Measurements from ENCODE around the gene IQCH.
"Not testable (repeated sequence)": the region's sequence is repeated elsewhere in the genome, so short reads cannot be mapped to it uniquely, and the experiment has no call there.

The IQCH gene

DNA sequence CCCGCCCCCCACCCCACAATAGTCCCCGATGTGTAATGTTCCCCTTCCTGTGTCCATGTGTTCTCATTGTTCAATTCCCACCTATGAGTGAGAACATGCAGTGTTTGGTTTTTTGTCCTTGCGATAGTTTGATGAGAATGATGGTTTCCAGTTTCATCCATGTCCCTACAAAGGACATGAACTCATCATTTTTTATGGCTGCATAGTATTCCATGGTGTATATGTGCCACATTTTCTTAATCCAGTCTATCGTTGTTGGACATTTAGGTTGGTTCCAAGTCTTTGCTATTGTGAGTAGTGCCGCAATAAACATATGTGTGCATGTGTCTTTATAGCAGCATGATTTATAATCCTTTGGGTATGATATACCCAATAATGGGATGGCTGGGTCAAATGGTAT is 193.8 kb downstream of the IQCH start:
- DNase-seq (ENCODE audit: low spot score), result not testable (repeated sequence)

DNA sequence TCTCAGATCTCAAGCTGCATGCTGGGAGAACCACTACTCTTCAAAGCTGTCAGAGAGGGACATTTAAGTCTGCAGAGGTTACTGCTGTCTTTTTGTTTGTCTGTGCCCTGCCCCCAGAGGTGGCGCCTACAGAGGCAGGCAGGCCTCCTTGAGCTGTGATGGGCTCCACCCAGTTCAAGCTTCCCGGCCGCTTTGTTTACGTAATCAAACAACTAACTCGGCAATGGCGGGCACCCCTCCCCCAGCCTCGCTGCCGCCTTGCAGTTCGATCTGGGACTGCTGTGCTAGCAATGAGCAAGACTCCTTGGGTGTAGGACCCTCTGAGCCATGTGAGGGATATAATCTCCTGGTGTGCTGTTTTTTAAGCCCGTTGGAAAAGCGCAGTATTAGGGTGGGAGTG is 199.1 kb downstream of the IQCH start:
- not testable (repeated sequence) for DNase-seq (ENCODE audit: low spot score)

DNA sequence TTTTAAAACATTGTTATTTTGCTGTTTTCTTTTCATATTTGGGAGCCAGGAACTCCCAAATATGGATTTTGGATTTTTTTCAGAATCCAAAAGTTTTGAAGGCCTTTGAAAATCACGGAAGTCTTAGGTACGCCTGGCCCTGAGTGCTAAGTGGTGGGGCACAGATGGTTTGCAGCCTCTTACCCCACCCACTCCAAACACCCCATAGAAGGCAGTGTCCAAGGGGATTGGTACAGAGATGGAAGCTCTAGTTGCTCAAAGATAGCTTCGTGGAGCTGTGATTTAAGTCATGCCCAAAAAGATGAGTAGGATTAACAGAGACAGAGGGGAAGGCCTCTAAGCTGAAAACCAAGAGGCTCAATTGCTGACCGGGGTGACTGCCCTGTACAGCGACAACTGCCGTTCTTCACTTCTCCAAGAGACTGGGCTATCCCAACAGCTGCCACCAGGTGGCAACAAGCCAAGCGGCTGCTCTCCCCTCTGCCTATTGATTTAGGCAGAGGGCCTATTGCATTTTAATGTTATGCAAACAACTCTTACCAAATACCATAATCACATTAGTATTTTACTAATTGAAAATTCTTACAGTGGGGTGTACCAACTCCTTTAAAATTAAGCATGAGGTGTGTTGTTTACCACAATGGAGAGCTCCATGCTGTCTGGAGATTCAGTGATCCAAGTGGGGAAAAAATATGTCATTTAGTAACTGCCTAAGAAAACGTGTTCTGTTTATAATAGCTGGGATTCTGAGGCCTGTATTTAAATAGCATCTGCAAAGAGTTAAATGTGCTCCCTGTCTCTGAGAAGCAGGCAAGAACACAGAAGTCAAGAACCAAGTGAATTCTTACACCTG is 202.3 kb downstream of the IQCH start:
- peak; percentile 77 for DNase-seq (ENCODE audit: low spot score)

DNA sequence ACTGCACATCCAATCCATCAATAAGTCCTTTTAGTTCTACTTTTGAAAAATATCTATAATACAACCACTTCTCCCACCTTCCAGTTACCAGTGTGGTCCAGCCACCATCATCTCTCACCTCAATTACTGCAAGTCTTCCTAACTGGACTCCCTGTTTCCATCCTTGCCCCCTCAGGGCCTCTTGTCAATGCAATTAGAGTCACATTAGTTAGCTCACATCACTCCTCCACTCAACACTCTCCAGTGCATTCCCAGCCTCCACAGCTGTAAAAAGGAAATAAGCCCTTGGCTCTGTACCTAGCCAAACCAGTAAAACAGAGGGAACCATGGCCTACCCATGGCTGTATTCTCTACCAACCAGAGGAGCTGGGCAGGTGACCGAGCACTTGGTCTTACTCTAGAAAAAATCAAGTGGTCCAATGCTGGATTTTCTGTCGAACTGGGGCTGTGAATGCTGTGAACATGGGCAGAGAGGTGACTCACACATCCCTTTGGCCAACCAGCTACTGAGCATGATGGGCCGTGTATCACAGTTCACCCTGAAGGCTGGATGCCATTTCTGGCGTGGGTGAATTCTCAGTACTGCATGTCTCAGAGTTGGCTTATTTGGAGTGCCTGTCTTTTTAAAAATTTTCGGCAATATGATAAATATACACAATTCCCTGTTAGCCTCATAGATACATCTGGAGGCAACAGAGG is 203.9 kb downstream of the IQCH start:
- DNase-seq (ENCODE audit: low spot score), result no peak

DNA sequence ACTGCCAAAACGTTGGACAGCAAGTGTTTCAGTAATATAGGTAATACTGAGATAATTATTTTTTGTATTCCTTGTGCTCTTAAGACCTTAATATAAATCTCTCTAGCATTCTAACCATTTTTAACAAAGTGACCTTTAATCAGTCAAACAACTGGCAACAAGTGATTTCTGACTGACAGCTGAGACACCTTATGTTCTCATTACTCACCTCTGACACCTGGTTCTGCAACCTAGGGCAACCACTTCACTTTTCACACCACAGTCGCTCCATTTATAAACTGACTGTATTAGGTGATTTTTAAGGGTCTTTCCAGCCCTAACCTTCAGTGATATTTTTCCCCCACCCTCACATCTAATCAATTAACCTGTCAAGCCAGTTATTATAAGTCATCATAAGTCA is 205.9 kb downstream of the IQCH start:
- no peak for DNase-seq (ENCODE audit: low spot score)

DNA sequence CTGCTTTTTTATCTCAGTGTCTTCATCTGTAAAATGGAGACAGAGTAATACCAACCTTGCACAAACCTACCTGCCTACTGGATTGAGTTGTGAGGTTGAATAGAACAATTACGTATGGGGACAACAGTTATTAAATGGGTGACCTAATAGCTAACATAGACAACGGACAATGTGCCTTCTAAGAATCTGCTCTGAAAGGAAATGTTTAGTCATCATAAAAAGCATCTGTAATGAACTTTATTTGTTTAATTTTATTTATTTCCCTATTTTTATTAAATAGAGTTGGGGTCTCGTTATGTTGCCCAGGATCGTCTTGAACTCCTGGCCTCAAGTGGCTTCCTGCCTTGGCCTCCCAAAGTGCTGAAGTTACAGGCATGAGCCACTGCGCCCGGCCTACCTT is 207.1 kb downstream of the IQCH start:
- no peak for DNase-seq (ENCODE audit: low spot score)

DNA sequence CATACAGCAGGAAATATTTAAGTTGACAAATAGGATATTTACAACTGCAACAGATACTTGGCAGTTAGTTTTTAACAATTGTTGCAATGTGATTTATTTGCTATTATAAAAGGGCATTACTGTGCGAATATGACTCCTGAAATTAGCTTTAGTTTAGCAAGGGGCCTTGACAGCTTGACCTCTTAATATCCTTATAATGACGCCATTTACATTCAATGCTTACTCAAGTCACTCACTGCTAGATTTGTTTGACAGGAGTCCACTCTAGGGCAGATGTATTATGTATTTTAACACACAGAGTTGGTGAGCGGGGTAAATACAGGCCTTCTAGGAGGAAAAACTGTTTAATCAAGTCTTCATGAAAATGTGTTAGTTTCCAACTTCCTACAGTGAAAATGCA is 208.3 kb downstream of the IQCH start:
- no peak for DNase-seq (ENCODE audit: low spot score)

DNA sequence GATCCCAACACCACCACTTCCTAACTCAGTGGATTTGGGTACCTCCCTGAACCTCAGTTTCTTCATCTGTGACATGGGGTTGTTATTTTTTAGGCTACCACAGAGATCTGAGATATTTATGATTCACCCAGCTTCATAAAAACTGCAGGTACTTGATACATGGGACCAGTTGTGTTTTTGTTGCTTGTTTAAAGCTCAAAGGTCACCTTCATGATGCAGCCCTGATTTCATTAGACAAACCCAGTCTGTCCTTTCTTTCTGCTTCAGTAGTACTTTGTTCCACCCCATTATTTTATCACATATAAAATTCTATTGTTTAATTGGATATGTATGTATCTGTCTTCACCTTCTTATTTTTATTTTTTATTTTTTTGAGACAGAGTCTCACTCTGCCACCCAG is 208.9 kb downstream of the IQCH start:
- DNase-seq (ENCODE audit: low spot score), result peak; percentile 22

DNA sequence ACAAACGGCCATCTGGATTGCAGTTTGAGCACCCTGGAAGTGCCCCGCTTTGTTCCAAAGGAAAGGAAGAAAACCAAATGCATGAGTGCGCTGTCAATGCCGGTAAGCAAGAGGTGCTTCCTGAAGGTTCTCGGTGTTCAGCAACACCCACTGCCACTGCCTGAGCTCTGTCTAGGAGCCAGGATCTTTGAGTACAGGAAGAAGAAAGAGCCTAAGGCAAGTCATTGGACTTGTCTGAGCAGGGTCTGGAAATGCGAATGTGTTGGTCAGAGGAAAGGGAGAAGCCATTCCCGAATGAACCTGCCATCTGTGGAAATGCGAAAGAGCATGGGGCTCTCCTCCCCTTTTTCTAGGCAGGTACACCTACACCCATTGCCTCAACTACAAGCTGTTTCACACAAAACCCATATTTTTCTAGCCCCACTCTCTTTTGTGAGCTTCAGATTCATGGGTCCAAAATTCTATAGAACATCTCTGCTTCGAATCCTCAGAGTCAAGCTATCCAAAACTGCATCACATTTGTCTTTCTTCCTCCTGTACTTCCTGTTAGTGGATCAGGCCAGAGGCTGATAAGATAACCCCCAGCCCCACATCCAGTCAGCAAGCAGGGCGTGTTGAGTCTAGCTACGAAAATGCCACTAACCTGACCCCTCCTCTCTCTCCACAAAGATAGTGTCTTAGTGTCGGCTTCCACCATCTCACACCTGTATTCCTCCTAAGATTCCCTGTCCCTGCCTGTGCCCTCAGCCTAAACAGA is 210.8 kb downstream of the IQCH start:
- no peak for DNase-seq (ENCODE audit: low spot score)

DNA sequence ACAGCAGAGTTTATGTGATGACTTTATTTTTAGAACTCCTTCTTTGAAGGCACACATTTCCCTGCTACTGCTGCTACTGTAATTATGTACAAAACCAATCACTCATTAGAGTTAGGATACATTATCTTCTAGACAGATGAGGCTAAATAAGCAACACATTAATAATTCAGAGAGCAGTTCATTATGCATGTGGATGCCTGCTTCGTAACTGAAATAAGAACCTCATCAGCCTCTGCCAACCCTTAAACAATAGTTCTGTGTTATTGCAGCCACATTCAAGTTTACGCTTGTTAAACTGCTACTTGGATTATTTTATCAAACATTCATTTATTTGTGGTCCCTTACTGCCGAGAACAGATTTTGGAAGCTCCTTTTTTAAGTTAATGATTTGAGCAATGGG is 213.8 kb downstream of the IQCH start:
- no peak for DNase-seq (ENCODE audit: low spot score)

DNA sequence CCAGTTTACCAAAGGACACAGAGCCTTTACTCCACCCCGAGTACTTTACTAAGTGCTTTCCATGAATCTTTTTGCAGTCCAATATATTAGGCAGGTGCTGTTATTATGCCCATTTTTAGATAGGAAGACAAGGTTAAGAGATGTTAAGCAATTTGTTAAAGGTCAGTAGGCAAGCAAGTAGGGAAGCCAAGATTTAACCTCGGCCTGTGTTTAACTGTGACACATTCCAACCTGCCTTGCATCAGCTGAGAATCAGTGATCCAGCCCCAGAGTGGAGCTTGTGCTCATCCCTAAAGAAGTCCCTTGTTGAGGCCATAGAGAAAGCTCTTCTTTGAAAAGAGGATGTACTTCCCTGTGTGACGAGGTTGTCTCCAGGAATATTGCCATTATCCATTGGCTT is 215.1 kb downstream of the IQCH start:
- no peak for DNase-seq (ENCODE audit: low spot score)

DNA sequence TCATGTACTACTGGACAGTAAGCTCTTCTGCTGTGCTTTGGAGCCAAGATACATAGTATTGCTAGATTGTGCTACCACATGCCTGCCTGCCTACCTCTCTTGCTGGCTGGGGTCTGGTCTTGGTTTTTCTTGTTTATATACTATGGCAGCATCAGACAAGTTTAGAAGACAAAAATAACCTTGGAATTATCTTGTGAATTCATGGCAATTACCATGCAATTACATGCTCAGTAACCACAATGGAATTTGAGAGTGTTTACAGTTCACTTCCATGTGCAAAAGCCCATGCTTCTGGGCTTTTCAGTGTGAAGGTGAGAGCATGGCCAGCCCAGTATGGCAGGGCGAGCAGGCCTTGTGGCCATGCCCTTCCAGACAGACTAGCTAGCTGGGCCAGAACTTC is 218.4 kb downstream of the IQCH start:
- no peak for DNase-seq (ENCODE audit: low spot score)

DNA sequence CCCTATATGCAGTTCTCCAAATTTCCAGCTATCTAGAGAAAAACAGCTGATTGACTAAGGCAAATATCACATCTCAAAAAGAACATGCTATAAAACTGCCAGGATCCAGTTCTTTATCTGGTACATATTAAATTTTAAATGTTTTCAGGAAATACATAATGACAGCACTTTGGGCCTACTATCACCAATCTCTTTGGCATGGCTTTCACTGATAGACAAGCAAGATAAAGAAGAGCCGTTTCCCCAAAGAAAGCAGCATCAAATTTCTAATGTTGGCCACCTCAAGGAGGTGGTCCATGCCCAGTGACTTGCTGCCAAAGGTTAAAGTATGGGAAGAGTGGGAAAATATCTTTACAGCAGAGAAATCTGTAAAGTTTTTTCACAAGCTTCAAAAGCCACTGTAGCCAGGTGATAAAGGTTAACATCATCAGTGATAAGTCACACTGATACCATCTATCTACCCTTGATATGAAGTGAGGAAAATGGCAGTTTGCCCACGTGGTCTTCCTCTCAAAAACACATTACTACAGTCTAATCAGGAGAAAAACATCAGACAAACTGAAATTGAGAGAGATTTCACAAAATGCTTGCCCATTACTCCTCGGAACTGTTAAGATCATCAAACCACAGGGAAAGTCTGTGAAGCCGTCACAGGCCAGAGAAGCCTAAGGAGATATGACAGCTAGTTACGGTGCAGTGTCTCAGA is 220.0 kb downstream of the IQCH start:
- no peak for DNase-seq (ENCODE audit: low spot score)

DNA sequence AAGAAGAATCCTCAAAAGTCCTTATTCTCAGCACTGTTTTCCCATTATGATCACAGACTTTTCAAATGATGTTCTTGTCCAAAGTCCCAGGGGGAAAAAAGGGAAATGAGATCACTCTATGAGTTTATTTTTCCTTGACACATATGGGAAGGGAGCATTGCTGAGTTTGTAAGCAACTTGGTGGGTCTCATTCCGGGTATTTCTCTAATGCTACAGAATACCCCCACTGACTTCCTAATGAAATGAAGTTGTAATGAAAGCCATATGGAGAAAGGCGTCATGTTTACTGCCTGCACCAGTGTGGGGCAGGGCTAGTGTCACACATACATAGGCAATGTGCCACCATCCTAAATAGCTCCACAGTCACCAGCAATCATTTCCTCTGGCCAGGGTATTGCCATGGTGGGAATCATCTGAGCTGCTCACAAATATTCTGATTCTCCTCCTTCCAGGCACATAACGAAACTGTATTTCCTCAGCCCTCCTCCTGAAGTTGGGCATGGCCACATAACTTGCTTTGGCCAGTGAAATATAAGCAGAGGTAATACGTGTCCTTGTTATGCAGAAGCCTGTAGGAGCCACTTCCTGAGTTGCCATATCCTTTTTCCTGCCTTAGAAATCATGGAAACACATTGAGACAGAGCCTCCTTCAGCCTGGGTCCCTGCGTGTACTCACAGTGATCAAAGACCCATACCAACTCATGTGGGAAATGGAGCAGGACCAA is 225.4 kb downstream of the IQCH start:
- DNase-seq (ENCODE audit: low spot score), result no peak

DNA sequence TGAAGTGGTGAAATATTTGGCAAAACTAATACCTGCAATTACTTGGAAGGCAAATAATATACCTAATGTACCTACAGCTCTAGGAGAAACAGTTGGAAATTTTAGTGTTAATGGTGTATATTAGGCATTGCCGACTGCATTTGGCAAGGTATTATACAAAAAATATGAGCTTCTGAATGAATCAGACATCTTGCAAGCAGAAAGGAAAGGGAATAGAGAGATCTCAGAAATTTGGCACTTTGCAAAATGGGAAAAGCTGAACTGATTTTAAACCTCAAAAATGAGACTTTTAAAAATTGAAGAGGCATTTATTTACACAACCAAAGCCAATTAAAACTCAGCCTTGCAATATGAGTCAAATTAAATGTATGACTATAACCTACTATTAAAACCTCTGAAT is 226.2 kb downstream of the IQCH start:
- DNase-seq (ENCODE audit: low spot score), result no peak

DNA sequence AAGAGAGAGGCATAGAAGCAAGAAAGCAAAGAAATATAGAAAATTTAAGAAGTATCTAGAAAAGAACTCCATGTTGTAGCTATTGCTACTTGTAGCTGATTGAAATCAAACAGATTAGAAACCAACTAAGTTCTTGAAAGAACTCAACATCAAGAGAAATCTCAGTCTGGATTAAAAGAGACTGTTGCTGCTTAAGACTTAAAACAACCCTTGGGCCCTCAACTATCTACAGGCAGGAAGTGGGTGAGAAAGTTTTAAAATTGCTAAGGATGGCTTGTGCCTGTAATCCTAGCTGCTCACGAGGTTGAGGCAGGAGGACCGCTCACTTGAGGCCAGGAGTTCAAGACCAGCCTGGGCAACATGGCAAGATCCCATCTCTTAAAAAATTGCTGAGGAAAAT is 227.1 kb downstream of the IQCH start:
- DNase-seq (ENCODE audit: low spot score), result no peak

DNA sequence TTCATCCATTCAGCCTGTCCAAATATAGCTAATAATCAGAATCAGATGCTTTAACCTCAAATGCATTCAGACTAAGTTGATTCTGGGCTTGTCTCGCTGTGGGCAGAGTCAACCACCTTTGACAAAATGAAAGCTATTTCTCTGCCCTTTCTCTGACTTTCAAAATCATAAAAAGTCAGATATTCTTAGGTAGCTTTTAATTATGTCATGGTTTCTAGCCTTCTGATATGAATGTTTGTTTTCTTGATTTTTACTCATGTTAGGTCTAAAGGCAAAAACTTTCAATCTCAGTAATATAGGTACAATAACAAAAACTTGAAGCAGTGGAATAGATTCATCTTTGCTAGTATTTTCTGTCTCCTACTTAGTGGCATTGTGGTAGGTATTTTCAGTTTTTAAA is 241.0 kb downstream of the IQCH start:
- no peak for DNase-seq (ENCODE audit: low spot score)

DNA sequence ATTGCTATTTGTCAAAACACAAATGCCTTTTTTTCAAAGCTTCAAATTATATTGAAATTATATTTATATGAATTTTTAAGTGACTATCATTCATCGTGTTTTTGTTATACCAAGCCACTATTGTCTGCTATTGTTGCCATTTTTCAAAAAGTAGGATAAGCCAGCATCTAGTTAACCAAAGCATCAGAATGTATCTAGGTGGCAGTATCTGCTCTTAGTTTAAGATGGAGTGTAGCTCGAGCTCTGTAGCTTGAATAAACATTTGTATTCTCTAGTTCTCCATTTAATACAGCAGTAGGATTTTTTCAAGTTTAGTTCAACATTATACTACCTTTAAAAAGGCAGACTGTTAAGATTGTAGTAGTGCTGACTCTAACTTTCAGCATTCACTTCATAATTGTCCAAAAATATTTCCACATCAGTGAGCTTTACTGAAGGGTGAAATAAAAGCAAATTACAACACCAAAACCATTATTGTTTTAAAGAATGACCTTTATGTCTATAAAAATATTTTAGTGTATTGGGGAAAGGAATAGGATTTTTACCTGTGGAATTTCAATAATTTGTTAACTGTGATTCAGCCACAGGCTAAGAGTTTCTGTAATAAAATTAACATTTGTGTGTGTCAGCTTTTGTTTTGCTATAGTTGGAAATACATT is 246.7 kb downstream of the IQCH start:
- DNase-seq (ENCODE audit: low spot score), result peak; percentile 45

DNA sequence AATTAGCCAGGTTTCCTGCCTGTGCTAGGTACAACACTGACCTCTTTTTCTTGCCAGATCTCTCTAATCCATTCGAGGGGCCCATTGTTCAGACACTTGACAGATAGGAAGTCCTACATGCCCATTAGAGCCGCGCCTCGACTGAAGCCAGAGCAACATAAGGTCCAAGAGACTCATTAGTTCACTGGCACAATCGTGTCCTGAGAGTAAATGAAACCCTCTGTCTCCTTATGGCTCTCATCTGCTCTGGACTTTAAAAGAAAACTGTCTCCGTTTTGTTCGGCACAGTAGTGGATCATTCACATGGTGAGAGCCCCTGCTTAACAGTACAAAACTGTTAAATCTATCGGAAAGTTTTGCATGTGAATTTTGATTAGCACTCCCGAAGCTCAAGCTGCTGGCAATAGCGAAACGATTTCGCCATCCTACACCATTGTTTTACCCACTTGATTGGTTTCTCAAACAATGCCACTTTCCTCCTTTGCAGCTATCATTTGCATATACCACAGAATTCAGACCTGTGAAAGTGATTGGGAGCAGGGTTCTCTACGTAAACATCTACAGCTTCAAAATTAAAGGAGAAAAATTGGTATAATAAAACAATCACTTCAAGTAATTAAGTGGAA is 247.4 kb downstream of the IQCH start:
- DNase-seq (ENCODE audit: low spot score), result no peak

DNA sequence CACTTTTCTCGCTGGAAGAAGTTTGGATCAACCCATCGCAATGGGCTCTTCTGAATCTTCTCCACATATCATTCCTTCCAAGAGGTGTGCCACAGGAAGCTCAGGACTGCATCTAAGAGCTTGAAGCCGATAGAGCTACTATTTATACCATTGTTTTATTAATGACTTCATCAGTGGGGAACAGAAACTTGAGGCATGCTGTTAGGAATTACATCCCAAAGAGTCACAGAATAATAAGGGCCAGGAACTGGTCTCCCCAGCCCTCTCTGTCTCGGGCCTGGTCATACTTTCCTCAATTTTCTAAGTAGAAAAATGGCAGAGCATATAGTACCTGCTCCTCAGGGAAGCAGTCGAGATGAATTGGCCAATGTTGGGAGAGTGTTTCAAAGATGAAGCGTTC is 249.5 kb downstream of the IQCH start:
- no peak for DNase-seq (ENCODE audit: low spot score)

DNA sequence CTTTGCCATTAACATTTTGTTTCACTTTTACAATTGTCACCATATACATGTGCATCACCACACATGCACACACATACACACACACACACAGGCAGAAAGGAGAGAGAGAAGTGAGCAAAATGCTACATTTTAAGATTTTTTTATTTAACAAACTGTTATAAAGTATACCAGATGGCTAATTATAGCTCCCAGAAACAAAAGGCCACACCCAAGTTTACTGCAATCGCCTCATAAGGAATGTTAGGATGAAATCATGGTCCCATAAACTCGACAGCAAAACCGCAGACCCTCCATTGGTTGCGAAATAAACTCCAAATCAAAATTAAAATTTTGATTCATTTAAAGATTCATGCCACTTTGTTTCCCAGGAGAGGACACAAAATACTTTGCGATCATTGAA is 250.2 kb downstream of the IQCH start:
- DNase-seq (ENCODE audit: low spot score), result no peak

All from HuH-7 (cell line).